CD4-positive, alpha-beta T cell (primary cell): Measurements from ENCODE around the gene TPTE. TPM values are rescaled to one million over a fixed set of nuclear protein-coding genes. Genes with fewer than 3 reads are reported as not detected.
"Not testable (repeated sequence)": the region's sequence is repeated elsewhere in the genome, so short reads cannot be mapped to it uniquely, and the experiment has no call there.

Source experiments
- ATAC-seq: fragments of 200-7000 bp; cut with Tn5 transposase; one replicate; pipeline ENCODE4 v1.10.0; 2022; ENCODE audit warnings: mild to moderate bottlenecking; ENCODE audit not compliant: poor library complexity
- CTCF ChIA-PET: fragments of 350-600 bp; sonication (Branson Sonifier 250); formaldehyde crosslinking; loops from one replicate; lab custom pipeline; 2021; ENCODE audit warnings: antibody characterized with exemption, inconsistent platforms; lab: Charles Lee
- POLR2A ChIA-PET: fragments of 350-600 bp; sonication (Branson Sonifier 250); formaldehyde crosslinking; loops from one replicate; lab custom pipeline; 2021; ENCODE audit warnings: antibody characterized with exemption, inconsistent platforms; lab: Charles Lee
- DNase-seq, 14 experiments: peaks; one replicate each; pipeline ENCODE4 v3.0.0-alpha.2; 2013 to 2020; ENCODE audit warnings: mixed read lengths in 2 of 14
- H3K27ac ChIP-seq, 2 donors: one replicate each; pipeline versions ENCODE4 v1.5.1 to v1.7.0; 2013; ENCODE audit warnings: low read length in 2 of 2, low read depth in 1 of 2, mild to moderate bottlenecking in 1 of 2
- H3K27me3 ChIP-seq, 2 experiments: 1 replicate in 1 of 2; 2 replicates in 1 of 2; pipeline versions ENCODE4 v1.6.1 to v1.7.0; 2013; ENCODE audit warnings: low read length in 2 of 2, control low read depth in 1 of 2, mild to moderate bottlenecking in 1 of 2, moderate library complexity in 1 of 2; ENCODE audit not compliant: insufficient read depth in 2 of 2, control insufficient read depth in 1 of 2
- H3K36me3 ChIP-seq: one replicate; pipeline ENCODE4 v1.6.1; 2013; ENCODE audit warnings: low read length, control low read depth; ENCODE audit not compliant: insufficient read depth
- H3K4me1 ChIP-seq: one replicate; pipeline ENCODE4 v1.6.1; 2013; ENCODE audit warnings: low read length, control low read depth; ENCODE audit not compliant: insufficient read depth
- H3K4me3 ChIP-seq: one replicate; pipeline ENCODE4 v1.5.1; 2013; ENCODE audit warnings: mild to moderate bottlenecking, low read length, moderate library complexity
- H3K9me3 ChIP-seq, 2 experiments: 1 replicate in 1 of 2; 2 replicates in 1 of 2; pipeline versions ENCODE4 v1.6.1 to v1.7.0; 2013; ENCODE audit warnings: low read length in 2 of 2, mild to moderate bottlenecking in 2 of 2, control low read depth in 1 of 2, moderate library complexity in 1 of 2; ENCODE audit not compliant: control insufficient read depth in 1 of 2, insufficient read depth in 1 of 2
- H3K27ac Mint-ChIP-seq: one replicate; pipeline ENCODE4 v1.8.0; 2020; ENCODE audit warnings: mixed read lengths
- H3K27me3 Mint-ChIP-seq: one replicate; pipeline ENCODE4 v1.8.0; 2021; ENCODE audit warnings: mixed read lengths
- H3K36me3 Mint-ChIP-seq: one replicate; pipeline ENCODE4 v1.8.0; 2021; ENCODE audit warnings: low read depth, mixed read lengths
- H3K4me1 Mint-ChIP-seq: one replicate; pipeline ENCODE4 v1.8.0; 2021; ENCODE audit warnings: low read depth, mixed read lengths
- H3K4me3 Mint-ChIP-seq: one replicate; pipeline ENCODE4 v1.8.0; 2020; ENCODE audit warnings: mild to moderate bottlenecking, mixed read lengths
- H3K9me3 Mint-ChIP-seq: one replicate; pipeline ENCODE4 v1.8.0; 2020; ENCODE audit warnings: mixed read lengths
- CTCF ChIP-seq: fragments of 200-600 bp; IDR thresholded peaks from one replicate; pipeline ENCODE4 v1.8.0; 2022; ENCODE audit warnings: antibody characterized with exemption, mild to moderate bottlenecking
- intact Hi-C, 2 experiments: fragments of 100-400 bp; cut with DNase I in 1 of 2; cut with micrococcal nuclease in 1 of 2; formaldehyde crosslinking; loops; one replicate each; pipeline versions ENCODE4 v1.15.1 to v1.9.0; 2023 to 2025; cut with DNase I, micrococcal nuclease
- total RNA-seq, 174 experiments: library from RNA in 2 of 174; stranded (reverse) in 2 of 174; gene quantifications; one replicate each; pipeline ENCODE4 v1.2.3 and lab custom pipeline; 2021 to 2026

TPTE gene
- total RNA-seq, 2 experiments from 2014 or later: not detected

- H3K36me3 Mint-ChIP-seq: no peaks in the 10 kb centered on the region
- no peaks in the 10 kb centered on the region for H3K36me3 ChIP-seq
- TF ChIP-seq CTCF: no peak
Measured at GRCh38 chr21:10641107-10641506, 119.7 kb downstream of the TPTE start.

GRCh38 chr21:10645667-10646066 is 124.3 kb downstream of the TPTE start:
- CTCF ChIA-PET, DNase-seq, H3K4me3 ChIP-seq, H3K36me3 Mint-ChIP-seq, H3K4me1 ChIP-seq, H3K27ac ChIP-seq, ATAC-seq, H3K36me3 ChIP-seq, intact Hi-C loops, H3K4me1 Mint-ChIP-seq, H3K27ac Mint-ChIP-seq, H3K27me3 ChIP-seq, H3K4me3 Mint-ChIP-seq, H3K9me3 Mint-ChIP-seq, H3K27me3 Mint-ChIP-seq, POLR2A ChIA-PET: not testable (repeated sequence)
- peaks cover 21 to 29% of the 10 kb centered on the region in 2 experiments for H3K9me3 ChIP-seq

More at GRCh38 chr21:10641107-10641506, 119.7 kb downstream of the TPTE start:
- H3K27me3 Mint-ChIP-seq: no peaks in the 10 kb centered on the region
- POLR2A ChIA-PET: no interaction called here
- CTCF ChIA-PET: no interaction called here
- intact Hi-C loops: no loop called here
- ATAC-seq (no peak), DNase-seq (no peak)
- no peaks in the 10 kb centered on the region for H3K27me3 ChIP-seq
- peaks cover 17 to 39% of the 10 kb centered on the region in 2 experiments for H3K9me3 ChIP-seq
- H3K27ac Mint-ChIP-seq: no peak overlapping the region
- H3K4me3 ChIP-seq: no peak overlapping the region
- no peak overlapping the region for H3K27ac ChIP-seq
- no peaks in the 10 kb centered on the region for H3K4me1 ChIP-seq
- H3K9me3 Mint-ChIP-seq: no peaks in the 10 kb centered on the region
- no peaks in the 10 kb centered on the region for H3K4me1 Mint-ChIP-seq
- H3K4me3 Mint-ChIP-seq: no peak overlapping the region

- POLR2A ChIA-PET, H3K27me3 ChIP-seq, H3K36me3 ChIP-seq, intact Hi-C loops, H3K4me3 ChIP-seq, H3K27me3 Mint-ChIP-seq, H3K27ac Mint-ChIP-seq, CTCF ChIA-PET, H3K4me1 ChIP-seq, H3K27ac ChIP-seq, DNase-seq, H3K4me3 Mint-ChIP-seq, H3K9me3 Mint-ChIP-seq, H3K36me3 Mint-ChIP-seq, H3K4me1 Mint-ChIP-seq: not testable (repeated sequence)
- peak; percentile 29 for ATAC-seq
- peaks cover 10 to 16% of the 10 kb centered on the region in 2 experiments for H3K9me3 ChIP-seq
Measured at GRCh38 chr21:10649350-10650149, 128.2 kb downstream of the TPTE start.

- H3K36me3 Mint-ChIP-seq, H3K4me1 ChIP-seq, H3K4me3 ChIP-seq, DNase-seq, H3K27me3 Mint-ChIP-seq, H3K27ac Mint-ChIP-seq, H3K27ac ChIP-seq, H3K27me3 ChIP-seq, H3K9me3 Mint-ChIP-seq, POLR2A ChIA-PET, H3K36me3 ChIP-seq, CTCF ChIA-PET, ATAC-seq, intact Hi-C loops, H3K4me1 Mint-ChIP-seq, H3K4me3 Mint-ChIP-seq: not testable (repeated sequence)
- H3K9me3 ChIP-seq: peaks cover 10 to 16% of the 10 kb centered on the region in 2 experiments
Measured at GRCh38 chr21:10650297-10650696, 128.9 kb downstream of the TPTE start.
